Stimulated activated CD8-positive, alpha-beta memory T cell treated with anti-CD3 and anti-CD28 coated beads, Interleukin-7, amount 100 ng/mL, for 48 hours (primary cell): ENCODE measurements around the gene AEBP2.
"Not testable (repeated sequence)": the region's sequence is repeated elsewhere in the genome, so short reads cannot be mapped to it uniquely, and the experiment has no call there.

Source experiments
- DNase-seq, 2 donors: peaks; one replicate each; pipeline ENCODE4 v3.0.0-alpha.2; 2020; ENCODE audit warnings: low read depth in 1 of 2; ENCODE audit errors: extremely low read depth in 1 of 2

Gene AEBP2

GRCh38 chr12:19451196-19451595, 11.9 kb downstream of the AEBP2 start:
- no peak for DNase-seq

GRCh38 chr12:19453961-19454360, 14.7 kb downstream of the AEBP2 start:
- DNase-seq: no peak

- DNase-seq: no peak
Observed at GRCh38 chr12:19454837-19455236, 15.5 kb downstream of the AEBP2 start.

- no peak for DNase-seq
Observed at GRCh38 chr12:19456176-19456575, 16.9 kb downstream of the AEBP2 start.

GRCh38 chr12:19457561-19457960, 18.3 kb downstream of the AEBP2 start:
- DNase-seq: no peak

GRCh38 chr12:19458733-19459132, 19.4 kb downstream of the AEBP2 start:
- DNase-seq: no peak

- no peak for DNase-seq
Observed at GRCh38 chr12:19461999-19462398, 22.7 kb downstream of the AEBP2 start.

- DNase-seq: no peak
Observed at GRCh38 chr12:19462406-19462805, 23.1 kb downstream of the AEBP2 start.

- no peak for DNase-seq
Observed at GRCh38 chr12:19464192-19464580, 24.9 kb downstream of the AEBP2 start.

- DNase-seq: no peak
Observed at GRCh38 chr12:19465711-19466110, 26.4 kb downstream of the AEBP2 start.

GRCh38 chr12:19474147-19474546, 34.9 kb downstream of the AEBP2 start:
- DNase-seq: no peak

- not testable (repeated sequence) for DNase-seq
Observed at GRCh38 chr12:19475884-19476505, 36.7 kb downstream of the AEBP2 start.

- no peak for DNase-seq
Observed at GRCh38 chr12:19477071-19477470, 37.8 kb downstream of the AEBP2 start.

- no peak for DNase-seq
Observed at GRCh38 chr12:19480459-19480858, 41.2 kb downstream of the AEBP2 start.

GRCh38 chr12:19482036-19482435, 42.7 kb downstream of the AEBP2 start:
- no peak for DNase-seq

GRCh38 chr12:19482551-19483109, 43.3 kb downstream of the AEBP2 start:
- DNase-seq: peak; percentile 43 to 72

GRCh38 chr12:19483727-19484126, 44.4 kb downstream of the AEBP2 start:
- DNase-seq: no peak

GRCh38 chr12:19484738-19485137, 45.4 kb downstream of the AEBP2 start:
- DNase-seq: no peak

- no peak for DNase-seq
Observed at GRCh38 chr12:19485240-19485639, 45.9 kb downstream of the AEBP2 start.

GRCh38 chr12:19489168-19489567, 49.9 kb downstream of the AEBP2 start:
- DNase-seq: peak in 1 of 2 donors; percentile 17

- DNase-seq: no peak
Observed at GRCh38 chr12:19490908-19491307, 51.6 kb downstream of the AEBP2 start.

GRCh38 chr12:19491863-19492262, 52.6 kb downstream of the AEBP2 start:
- DNase-seq: no peak
